Keratinocyte (primary cell): ENCODE measurements around the gene SLIT3. TPM values are rescaled to one million over a fixed set of nuclear protein-coding genes. Genes with fewer than 3 reads are reported as not detected.

Experiments used
- DNase-seq: peaks from one replicate; pipeline ENCODE4 v3.0.0-alpha.2; 2011; ENCODE audit warnings: low read depth, missing footprints, low spot score
- FAIRE-seq: peaks from 2 replicates; lab custom pipeline; 2011; peaks lifted over from hg19 to GRCh38; lab: Jason Lieb, UNC
- H2AFZ ChIP-seq: 2 replicates; pipeline ENCODE4 v1.6.0; 2012; ENCODE audit warnings: low read length, control low read depth, inconsistent platforms; ENCODE audit not compliant: control insufficient read depth
- H3K27ac ChIP-seq: 2 replicates; pipeline ENCODE4 v1.5.1; 2011; ENCODE audit warnings: low read length; ENCODE audit not compliant: control insufficient read depth, insufficient read depth
- H3K27me3 ChIP-seq: 3 replicates; pipeline ENCODE4 v1.6.0; 2011; ENCODE audit warnings: low read length; ENCODE audit not compliant: control insufficient read depth, insufficient read depth; ENCODE audit errors: extremely low read depth
- H3K36me3 ChIP-seq, 2 experiments: 2 replicates in 1 of 2; 3 replicates in 1 of 2; pipeline ENCODE4 v1.5.1; 2011; ENCODE audit warnings: low read length in 2 of 2, mild to moderate bottlenecking in 1 of 2; ENCODE audit not compliant: control insufficient read depth in 2 of 2, insufficient read depth in 2 of 2; ENCODE audit errors: extremely low read depth in 1 of 2
- H3K4me1 ChIP-seq: 3 replicates; pipeline ENCODE4 v1.5.1; 2011; ENCODE audit warnings: low read length; ENCODE audit not compliant: control insufficient read depth, insufficient read depth; ENCODE audit errors: extremely low read depth
- H3K4me2 ChIP-seq: 3 replicates; pipeline ENCODE4 v1.6.0; 2011; ENCODE audit warnings: low read depth, low read length; ENCODE audit not compliant: control insufficient read depth, insufficient read depth; ENCODE audit errors: extremely low read depth
- H3K4me3 ChIP-seq, 3 experiments: fragments of 200-600 bp in 1 of 3; sonication (generic) in 1 of 3; 2 replicates in 2 of 3; 3 replicates in 1 of 3; pipeline ENCODE4 v1.5.1; 2011 to 2016; ENCODE audit warnings: low read length in 3 of 3, mild to moderate bottlenecking in 3 of 3, control low read depth in 2 of 3, inconsistent platforms in 1 of 3, low read depth in 1 of 3, mixed read lengths in 1 of 3, mixed run types in 1 of 3, moderate library complexity in 1 of 3; ENCODE audit not compliant: control insufficient read depth in 2 of 3, insufficient read depth in 2 of 3; ENCODE audit errors: extremely low read depth in 1 of 3
- H3K79me2 ChIP-seq: 2 replicates; pipeline ENCODE4 v1.6.0; 2012; ENCODE audit warnings: low read length; ENCODE audit not compliant: control insufficient read depth, insufficient read depth
- H3K9ac ChIP-seq: 3 replicates; pipeline ENCODE4 v1.6.0; 2011; ENCODE audit warnings: low read length; ENCODE audit not compliant: control insufficient read depth, insufficient read depth; ENCODE audit errors: extremely low read depth
- H3K9me1 ChIP-seq: 3 replicates; pipeline ENCODE4 v1.6.0; 2011; ENCODE audit warnings: low read length; ENCODE audit not compliant: control insufficient read depth, insufficient read depth; ENCODE audit errors: extremely low read depth
- H3K9me3 ChIP-seq: 2 replicates; pipeline ENCODE4 v1.5.1; 2012; ENCODE audit warnings: low read depth, low read length; ENCODE audit not compliant: control insufficient read depth
- H4K20me1 ChIP-seq: 3 replicates; pipeline ENCODE4 v1.6.0; 2011; ENCODE audit warnings: low read length; ENCODE audit not compliant: control insufficient read depth, insufficient read depth; ENCODE audit errors: extremely low read depth
- CTCF ChIP-seq, 3 experiments: IDR thresholded peaks in 1 of 3; conservative IDR thresholded peaks in 1 of 3; optimal IDR thresholded peaks in 1 of 3; 2 replicates in 2 of 3; 3 replicates in 1 of 3; pipeline versions ENCODE3 to v1.5.1; 2011; ENCODE audit warnings: low read length in 3 of 3, mild to moderate bottlenecking in 3 of 3, moderate library complexity in 2 of 3, control low read depth in 1 of 3, inconsistent platforms in 1 of 3; ENCODE audit not compliant: insufficient read depth in 2 of 3; ENCODE audit errors: extremely low read depth in 1 of 3
- EZH2 ChIP-seq: IDR thresholded peaks from one replicate; pipeline ENCODE4 v1.6.1; 2012; ENCODE audit warnings: inconsistent platforms, mild to moderate bottlenecking, low read length, moderate library complexity
- dilution Hi-C: fragments of 300-500 bp; cut with MboI; formaldehyde crosslinking; loops from one replicate; pipeline ENCODE4 v1.7.0; 2020; ENCODE audit warnings: low sequenced_read_pairs; ENCODE audit not compliant: extremely low pct_ligation_motif_present
- polyA plus RNA-seq, 5 experiments: library from polyadenylated mRNA; depleted of rRNA in 3 of 5; stranded (reverse) in 3 of 5; stranded (forward) in 1 of 5; unstranded in 1 of 5; fragments of >200 nt; gene quantifications; 1 replicate in 1 of 5; 2 replicates in 3 of 5; 3 replicates in 1 of 5; pipeline versions ENCODE4 v1.2.1 to v1.2.3, GENCODE V29; 2011 to 2012; ENCODE audit warnings: missing spikeins in 2 of 5, low read depth in 1 of 5, low replicate concordance in 1 of 5

SLIT3 gene
- polyA plus RNA-seq, 1 donor (not counting 4 experiments of a cell fraction or from before 2014, with no cell fraction given), result 2.4 TPM

- no peak overlapping the region for H3K27ac ChIP-seq
- no peak overlapping the region for H2AFZ ChIP-seq
- no peaks in the 10 kb centered on the region for H3K36me3 ChIP-seq
- H4K20me1 ChIP-seq, result no peaks in the 10 kb centered on the region
- no peaks in the 10 kb centered on the region for H3K27me3 ChIP-seq
- H3K4me3 ChIP-seq, result no peak overlapping the region
- DNase-seq, result no peak
- FAIRE-seq, result peak; percentile 51
- H3K9me3 ChIP-seq, result no peaks in the 10 kb centered on the region
- H3K4me2 ChIP-seq, result no peak overlapping the region
- peaks cover 9% of the 10 kb centered on the region for H3K4me1 ChIP-seq
- no peaks in the 10 kb centered on the region for H3K9me1 ChIP-seq
- TF ChIP-seq EZH2, result no peak
- TF ChIP-seq CTCF (optimal IDR thresholded peaks at IDR 0.05 in 1 of 3, IDR thresholded peaks at IDR 0.05 in 1 of 3, conservative IDR thresholded peaks at IDR 0.05 in 1 of 3; ENCODE audit: extremely low read depth in 1 of 3, insufficient read depth in 2 of 3, low read length in 3 of 3), result peak; percentile 17 to 57 (median 52)
- no peaks in the 10 kb centered on the region for H3K79me2 ChIP-seq
- dilution Hi-C loops, result no loop called here
- no peak overlapping the region for H3K9ac ChIP-seq
These were observed 35.1 kb downstream of the SLIT3 start for GRCh38 chr5:169265888-169266287.

DNA sequence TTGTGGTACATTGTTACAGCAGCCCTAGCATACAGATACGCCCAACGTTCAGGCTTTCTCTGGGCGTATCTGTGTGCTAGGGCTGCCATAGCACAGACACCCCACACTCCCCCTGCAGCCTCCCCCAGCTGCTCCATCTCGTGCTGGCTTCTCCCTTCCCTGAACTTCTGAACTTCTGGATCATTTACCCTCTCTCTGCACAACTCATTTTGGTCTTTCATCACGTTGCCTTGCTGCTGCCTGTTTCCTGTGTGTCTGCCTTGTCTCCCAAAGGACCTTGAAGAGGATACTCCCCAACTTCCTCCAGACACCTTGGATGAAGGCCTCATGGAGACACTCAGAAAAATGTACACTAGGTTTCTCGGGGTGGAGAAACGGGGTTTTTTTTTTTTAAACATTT is 37.3 kb downstream of the SLIT3 start:
- dilution Hi-C loops, result no loop called here
- FAIRE-seq, result no peak
- no peak overlapping the region for H3K4me2 ChIP-seq

More for the DNA sequence above, 37.3 kb downstream of the SLIT3 start:
- H3K4me1 ChIP-seq, result peaks cover 9% of the 10 kb centered on the region
- no peaks in the 10 kb centered on the region for H3K27me3 ChIP-seq
- H3K27ac ChIP-seq, result no peak overlapping the region
- H3K4me3 ChIP-seq, result no peak overlapping the region
- no peak overlapping the region for H3K9ac ChIP-seq
- H3K9me3 ChIP-seq, result no peaks in the 10 kb centered on the region
- no peaks in the 10 kb centered on the region for H3K36me3 ChIP-seq
- TF ChIP-seq EZH2 (no peak), CTCF (optimal IDR thresholded peaks at IDR 0.05 in 1 of 3, IDR thresholded peaks at IDR 0.05 in 1 of 3, conservative IDR thresholded peaks at IDR 0.05 in 1 of 3; ENCODE audit: extremely low read depth in 1 of 3, insufficient read depth in 2 of 3, low read length in 3 of 3) (no peak)
- H2AFZ ChIP-seq, result no peak overlapping the region
- no peak for DNase-seq
- H4K20me1 ChIP-seq, result no peaks in the 10 kb centered on the region
- no peaks in the 10 kb centered on the region for H3K79me2 ChIP-seq
- H3K9me1 ChIP-seq, result no peaks in the 10 kb centered on the region
